Neutrophil (primary cell): Measurements from ENCODE around the gene CDK5R1.

Experiments used
- H3K27ac ChIP-seq: fragments of 200-600 bp; sonication (generic); 2 replicates; pipeline ENCODE4 v1.5.1; 2016; ENCODE audit warnings: mild to moderate bottlenecking, moderate library complexity
- H3K27me3 ChIP-seq: fragments of 200-600 bp; sonication (generic); 2 replicates; pipeline ENCODE4 v1.6.0; 2016; ENCODE audit warnings: mild to moderate bottlenecking
- H3K36me3 ChIP-seq: fragments of 200-600 bp; sonication (generic); 2 replicates; pipeline ENCODE4 v1.5.1; 2017
- H3K4me1 ChIP-seq, 2 experiments: fragments of 200-600 bp in 1 of 2; sonication (generic) in 1 of 2; 1 replicate in 1 of 2; 2 replicates in 1 of 2; pipeline versions ENCODE4 v1.5.1 to v1.6.1; 2013 to 2016; ENCODE audit warnings: low read depth in 1 of 2, low read length in 1 of 2, mild to moderate bottlenecking in 1 of 2, moderate library complexity in 1 of 2; ENCODE audit not compliant: control insufficient read depth in 1 of 2, insufficient read depth in 1 of 2
- H3K4me3 ChIP-seq, 2 experiments: fragments of 200-600 bp in 1 of 2; sonication (generic) in 1 of 2; 1 replicate in 1 of 2; 2 replicates in 1 of 2; pipeline ENCODE4 v1.5.1; 2013 to 2016; ENCODE audit warnings: low read depth in 1 of 2, low read length in 1 of 2, mild to moderate bottlenecking in 1 of 2, moderate library complexity in 1 of 2
- H3K9me3 ChIP-seq: fragments of 200-600 bp; sonication (generic); 2 replicates; pipeline ENCODE4 v1.5.1; 2016
- CTCF ChIP-seq: fragments of 200-600 bp; sonication (generic); IDR thresholded peaks from 2 replicates; pipeline ENCODE4 v1.5.1; 2016; ENCODE audit warnings: antibody characterized with exemption

The CDK5R1 gene

GRCh38 chr17:32518646-32519227 is 31.9 kb downstream of the CDK5R1 start:
- Histone ChIP-seq H3K36me3 (no peaks in the 10 kb centered on the region), H3K9me3 (no peaks in the 10 kb centered on the region), H3K4me3 (peak overlapping the region; percentile 50 to 62), H3K4me1 (peaks cover 12 to 16% of the 10 kb centered on the region in 2 experiments), H3K27me3 (peaks cover 86% of the 10 kb centered on the region), H3K27ac (no peak overlapping the region)
- no peak for TF ChIP-seq CTCF

- H3K27ac ChIP-seq: no peak overlapping the region
- H3K4me3 ChIP-seq: peak overlapping the region; percentile 50 to 62
- no peaks in the 10 kb centered on the region for H3K9me3 ChIP-seq
- no peak for TF ChIP-seq CTCF
- no peaks in the 10 kb centered on the region for H3K36me3 ChIP-seq
- peaks cover 93% of the 10 kb centered on the region for H3K27me3 ChIP-seq
- H3K4me1 ChIP-seq: peaks cover 12 to 16% of the 10 kb centered on the region in 2 experiments
These were observed 32.7 kb downstream of the CDK5R1 start for GRCh38 chr17:32519228-32520103.

- no peaks in the 10 kb centered on the region for H3K9me3 ChIP-seq
- peak overlapping the region; percentile 50 to 62 for H3K4me3 ChIP-seq
- no peak overlapping the region for H3K27ac ChIP-seq
- peaks cover 97% of the 10 kb centered on the region for H3K27me3 ChIP-seq
- no peaks in the 10 kb centered on the region for H3K36me3 ChIP-seq
- peaks cover 12 to 16% of the 10 kb centered on the region in 2 experiments for H3K4me1 ChIP-seq
- TF ChIP-seq CTCF: no peak
These were observed 33.4 kb downstream of the CDK5R1 start for GRCh38 chr17:32520104-32520701.

- Histone ChIP-seq H3K27me3 (peaks cover 97% of the 10 kb centered on the region), H3K4me1 (peaks cover 12 to 16% of the 10 kb centered on the region in 2 experiments), H3K9me3 (no peaks in the 10 kb centered on the region), H3K27ac (no peak overlapping the region), H3K4me3 (no peak overlapping the region), H3K36me3 (no peaks in the 10 kb centered on the region)
- TF ChIP-seq CTCF: no peak
These were observed 34.1 kb downstream of the CDK5R1 start for GRCh38 chr17:32520737-32521404.

GRCh38 chr17:32523017-32523680 is 36.4 kb downstream of the CDK5R1 start:
- no peak overlapping the region for H3K27ac ChIP-seq
- H3K4me1 ChIP-seq: peaks cover 12 to 16% of the 10 kb centered on the region in 2 experiments

More at GRCh38 chr17:32523017-32523680, 36.4 kb downstream of the CDK5R1 start:
- Histone ChIP-seq H3K36me3 (no peaks in the 10 kb centered on the region), H3K9me3 (no peaks in the 10 kb centered on the region), H3K4me3 (no peak overlapping the region), H3K27me3 (peaks cover 85% of the 10 kb centered on the region)
- no peak for TF ChIP-seq CTCF
